GM19372 (cell line): ENCODE measurements around the gene TFRC.
"Not testable (repeated sequence)": the region's sequence is repeated elsewhere in the genome, so short reads cannot be mapped to it uniquely, and the experiment has no call there.

Experiments
- ATAC-seq: cut with Tn5 transposase; IDR thresholded peaks from one replicate; pipeline ENCODE4 v1.9.1; 2021; ENCODE audit warnings: mild to moderate bottlenecking, low read depth, moderate library complexity; ENCODE audit not compliant: unreplicated experiment

TFRC gene

GRCh38 chr3:196009456-196009855, 72.4 kb downstream of the TFRC start:
- no peak for ATAC-seq

GRCh38 chr3:196008929-196009328, 73.0 kb downstream of the TFRC start:
- ATAC-seq, result no peak

GRCh38 chr3:196008387-196008786, 73.5 kb downstream of the TFRC start:
- no peak for ATAC-seq

- no peak for ATAC-seq
Observed at GRCh38 chr3:196007744-196008335, 74.0 kb downstream of the TFRC start.

- ATAC-seq, result not testable (repeated sequence)
Observed at GRCh38 chr3:196005338-196005737, 76.6 kb downstream of the TFRC start.

- ATAC-seq, result not testable (repeated sequence)
Observed at GRCh38 chr3:196004359-196005052, 77.4 kb downstream of the TFRC start.

- ATAC-seq, result no peak
Observed at GRCh38 chr3:196003611-196004010, 78.3 kb downstream of the TFRC start.

GRCh38 chr3:196002721-196003120, 79.2 kb downstream of the TFRC start:
- ATAC-seq, result not testable (repeated sequence)

- ATAC-seq, result not testable (repeated sequence)
Observed at GRCh38 chr3:196001240-196001639, 80.7 kb downstream of the TFRC start.

GRCh38 chr3:196000360-196000950, 81.4 kb downstream of the TFRC start:
- ATAC-seq, result not testable (repeated sequence)

GRCh38 chr3:195999896-196000295, 82.0 kb downstream of the TFRC start:
- ATAC-seq, result no peak
